NOMO-1 (cell line): ENCODE data around the gene CROCC2.

ENCODE experiments used
- DNase-seq, 2 experiments: peaks; one replicate each; lab custom pipeline; 2025; ENCODE audit not compliant: unreplicated experiment in 2 of 2; lab: John Stamatoyannopoulos, UW

The CROCC2 gene

GRCh38 chr2:240996161-240996833, 90.2 kb downstream of the CROCC2 start:
- DNase-seq = no peak

- no peak for DNase-seq
These were observed 90.7 kb downstream of the CROCC2 start for GRCh38 chr2:240996834-240997140.

- no peak for DNase-seq
These were observed 91.2 kb downstream of the CROCC2 start for GRCh38 chr2:240997141-240997855.

GRCh38 chr2:240997856-240998705, 91.9 kb downstream of the CROCC2 start, which contains the start of gene SNED1:
TSS of gene SNED1 (plus strand) at chr2:240998618. CDS start at chr2:240998838, 220 bp downstream.
- peak; percentile 76 to 91 for DNase-seq

GRCh38 chr2:240998706-240998994, 92.5 kb downstream of the CROCC2 start:
- DNase-seq = no peak

GRCh38 chr2:240998995-240999791, 93.1 kb downstream of the CROCC2 start:
- peak in 1 of 2 experiments; percentile 27 for DNase-seq

- DNase-seq = no peak
These were observed 93.9 kb downstream of the CROCC2 start for GRCh38 chr2:240999873-241000541.

GRCh38 chr2:241000831-241001321, 94.7 kb downstream of the CROCC2 start:
- no peak for DNase-seq

GRCh38 chr2:241001413-241002274, 95.5 kb downstream of the CROCC2 start:
- no peak for DNase-seq

GRCh38 chr2:241002275-241003046, 96.3 kb downstream of the CROCC2 start:
- DNase-seq = no peak

- DNase-seq = no peak
These were observed 96.9 kb downstream of the CROCC2 start for GRCh38 chr2:241003047-241003360.

- DNase-seq = no peak
These were observed 97.2 kb downstream of the CROCC2 start for GRCh38 chr2:241003369-241003768.

GRCh38 chr2:241003830-241004564, 97.9 kb downstream of the CROCC2 start:
- DNase-seq = no peak

- DNase-seq = no peak
These were observed 99.4 kb downstream of the CROCC2 start for GRCh38 chr2:241005569-241005968.

- no peak for DNase-seq
These were observed 100.3 kb downstream of the CROCC2 start for GRCh38 chr2:241006412-241006811.

GRCh38 chr2:241007111-241007510, 101.0 kb downstream of the CROCC2 start:
- DNase-seq = no peak

- no peak for DNase-seq
These were observed 102.0 kb downstream of the CROCC2 start for GRCh38 chr2:241007880-241008710.
